Mammary epithelial cell (primary cell): ENCODE data around the gene MARCHF10.

Experiments used
- CTCF ChIP-seq, 2 donors: IDR thresholded peaks in 1 of 2; conservative IDR thresholded peaks in 1 of 2; 2 replicates each; pipeline ENCODE4 v1.5.1; 2011 to 2012; ENCODE audit warnings: inconsistent platforms in 2 of 2, low read length in 2 of 2, mild to moderate bottlenecking in 2 of 2, control low read depth in 1 of 2, low read depth in 1 of 2; ENCODE audit not compliant: insufficient read depth in 1 of 2; ENCODE audit errors: extremely low read depth in 1 of 2
- EZH2 ChIP-seq: IDR thresholded peaks from 2 replicates; pipeline ENCODE4 v1.6.1; 2012; ENCODE audit warnings: low read length, inconsistent platforms, borderline replicate concordance

- TF ChIP-seq EZH2 = no peak
- no peak for TF ChIP-seq CTCF (conservative IDR thresholded peaks at IDR 0.05 in 1 of 2, IDR thresholded peaks at IDR 0.05 in 1 of 2; ENCODE audit: extremely low read depth in 1 of 2, insufficient read depth in 1 of 2, low read depth in 1 of 2, low read length in 2 of 2)
These were observed 117.8 kb downstream of the MARCHF10 start for GRCh38 chr17:62690168-62690897.
